OCI-LY7 (cell line): Measurements from ENCODE around the gene KATNIP. TPM values are rescaled to one million over a fixed set of nuclear protein-coding genes. Genes with fewer than 3 reads are reported as not detected.

Experiments used
- BruUV-seq: library from RNA; stranded (reverse); fragments of 400-500 nt; replicated peaks from 2 replicates; lab custom pipeline; 2021; lab: Mats Ljungman, UMichigan
- CTCF ChIA-PET: fragments of 300-600 bp; sonication (Branson Sonifier 250); formaldehyde crosslinking; loops from one replicate; lab custom pipeline; 2022; ENCODE audit warnings: antibody characterized with exemption; ENCODE audit not compliant: unreplicated experiment; lab: Charles Lee
- POLR2A ChIA-PET: fragments of 300-600 bp; sonication (Branson Sonifier 250); formaldehyde crosslinking; loops from one replicate; lab custom pipeline; 2022; ENCODE audit warnings: antibody characterized with exemption; lab: Charles Lee
- DNase-seq: peaks from one replicate; pipeline ENCODE4 v3.0.0-alpha.2; 2015; ENCODE audit warnings: low spot score
- H2AFZ ChIP-seq: fragments of 200-600 bp; sonication (generic), shearing (Covaris generic); 2 replicates; pipeline ENCODE4 v1.6.1; 2014; ENCODE audit warnings: mild to moderate bottlenecking, antibody characterized with exemption, low read length, moderate library complexity
- H3K27ac ChIP-seq: fragments of 200-600 bp; sonication (generic); 2 replicates; pipeline ENCODE4 v1.5.1; 2014; ENCODE audit warnings: mixed run types, low read depth, mild to moderate bottlenecking, moderate library complexity, low read length, inconsistent platforms; ENCODE audit not compliant: poor library complexity, severe bottlenecking
- H3K36me3 ChIP-seq: fragments of 200-600 bp; sonication (generic); 2 replicates; pipeline ENCODE4 v1.6.1; 2014; ENCODE audit warnings: mild to moderate bottlenecking, antibody characterized with exemption, low read length, moderate library complexity, mixed read lengths; ENCODE audit not compliant: insufficient read depth
- H3K4me1 ChIP-seq: fragments of 200-600 bp; sonication (generic); 2 replicates; pipeline ENCODE4 v1.5.1; 2014; ENCODE audit warnings: mild to moderate bottlenecking, low read length; ENCODE audit not compliant: insufficient read depth, poor library complexity, severe bottlenecking
- H3K4me2 ChIP-seq: fragments of 200-600 bp; sonication (generic); 2 replicates; pipeline ENCODE4 v1.6.1; 2014; ENCODE audit warnings: mild to moderate bottlenecking, low read length
- H3K4me3 ChIP-seq: fragments of 200-600 bp; sonication (generic); 2 replicates; pipeline ENCODE4 v1.5.1; 2014; ENCODE audit warnings: mild to moderate bottlenecking, low read depth, low read length; ENCODE audit not compliant: poor library complexity, severe bottlenecking
- H3K79me2 ChIP-seq: fragments of 200-600 bp; sonication (generic); 2 replicates; pipeline ENCODE4 v1.6.1; 2016; ENCODE audit warnings: low read depth, mild to moderate bottlenecking, low read length, moderate library complexity, mixed read lengths; ENCODE audit not compliant: insufficient read depth
- H3K9me2 ChIP-seq: fragments of 200-600 bp; sonication (generic); 2 replicates; pipeline ENCODE4 v1.6.1; 2016; ENCODE audit warnings: mild to moderate bottlenecking, low read length, mixed read lengths; ENCODE audit not compliant: insufficient read depth
- H3K9me3 ChIP-seq: fragments of 200-600 bp; sonication (generic); 2 replicates; pipeline ENCODE4 v1.6.1; 2014; ENCODE audit warnings: mild to moderate bottlenecking, mixed run types, low read length, mixed read lengths
- H4K20me1 ChIP-seq: fragments of 200-600 bp; sonication (generic); 2 replicates; pipeline ENCODE4 v1.6.1; 2014; ENCODE audit warnings: mild to moderate bottlenecking, antibody characterized with exemption, low read length, moderate library complexity, mixed read lengths; ENCODE audit not compliant: insufficient read depth
- EZH2phosphoT487 ChIP-seq: fragments of 200-600 bp; sonication (generic); IDR thresholded peaks from 2 replicates; pipeline ENCODE4 v1.6.1; 2018; ENCODE audit warnings: low read depth, borderline replicate concordance, mild to moderate bottlenecking, mixed run types, antibody characterized with exemption, low read length, moderate library complexity, mixed read lengths
- intact Hi-C: fragments of 100-400 bp; cut with micrococcal nuclease; formaldehyde crosslinking; loops from one replicate; pipeline ENCODE4 v1.10.0; 2022; ENCODE audit not compliant: unreplicated experiment
- total RNA-seq, 2 experiments: library from RNA; depleted of rRNA in 1 of 2; stranded (reverse); fragments of >200 nt in 1 of 2; shearing (Covaris generic) in 1 of 2; gene quantifications; 2 replicates each; pipeline ENCODE4 v1.2.3, GENCODE V29; 2014 to 2022
- TF ChIP-seq, protein P1 (sequence below): fragments of 200-600 bp; sonication (generic); conservative IDR thresholded peaks from 2 replicates; pipeline ENCODE4 v1.5.1; 2014; ENCODE audit warnings: mild to moderate bottlenecking, antibody characterized with exemption, low read length, moderate library complexity, mixed read lengths

The KATNIP gene
- total RNA-seq, 2 experiments from 2014 or later, result 11.2 to 11.5 TPM

DNA sequence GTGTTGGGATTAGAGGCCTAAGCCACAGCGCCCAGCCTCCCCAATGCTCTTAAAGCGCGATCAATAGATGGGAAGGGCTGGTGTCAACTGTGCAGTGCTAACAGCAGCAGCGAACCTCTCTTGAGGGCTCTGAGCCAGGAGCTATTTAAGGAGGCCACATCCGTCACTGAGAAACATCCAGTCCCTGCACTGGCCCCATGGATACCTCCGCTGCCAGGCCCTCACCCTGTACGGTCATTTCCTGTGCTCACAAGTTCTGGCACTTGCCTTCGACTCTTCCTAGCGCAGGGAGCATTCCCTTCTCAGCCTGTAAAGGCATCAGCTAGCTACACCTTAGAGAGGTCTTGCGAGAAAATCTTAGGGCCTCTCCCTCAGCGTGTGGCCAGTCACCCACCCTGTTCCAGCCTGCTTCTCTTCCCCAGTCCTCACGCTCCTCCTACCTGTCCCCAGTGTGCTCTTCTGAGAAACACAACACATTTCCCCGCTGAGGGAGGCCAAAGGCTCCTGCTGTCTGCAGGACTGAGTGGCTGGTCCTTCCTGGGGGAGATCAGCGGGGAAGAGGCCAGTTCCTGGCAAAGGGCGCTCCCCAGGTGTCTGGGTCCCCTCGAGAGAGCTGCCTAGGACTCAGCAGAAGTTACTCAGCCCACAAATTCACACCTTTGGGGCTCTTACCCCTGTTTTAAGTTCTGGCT is 28.8 kb upstream of the KATNIP start:
- TF ChIP-seq, protein P1, sequence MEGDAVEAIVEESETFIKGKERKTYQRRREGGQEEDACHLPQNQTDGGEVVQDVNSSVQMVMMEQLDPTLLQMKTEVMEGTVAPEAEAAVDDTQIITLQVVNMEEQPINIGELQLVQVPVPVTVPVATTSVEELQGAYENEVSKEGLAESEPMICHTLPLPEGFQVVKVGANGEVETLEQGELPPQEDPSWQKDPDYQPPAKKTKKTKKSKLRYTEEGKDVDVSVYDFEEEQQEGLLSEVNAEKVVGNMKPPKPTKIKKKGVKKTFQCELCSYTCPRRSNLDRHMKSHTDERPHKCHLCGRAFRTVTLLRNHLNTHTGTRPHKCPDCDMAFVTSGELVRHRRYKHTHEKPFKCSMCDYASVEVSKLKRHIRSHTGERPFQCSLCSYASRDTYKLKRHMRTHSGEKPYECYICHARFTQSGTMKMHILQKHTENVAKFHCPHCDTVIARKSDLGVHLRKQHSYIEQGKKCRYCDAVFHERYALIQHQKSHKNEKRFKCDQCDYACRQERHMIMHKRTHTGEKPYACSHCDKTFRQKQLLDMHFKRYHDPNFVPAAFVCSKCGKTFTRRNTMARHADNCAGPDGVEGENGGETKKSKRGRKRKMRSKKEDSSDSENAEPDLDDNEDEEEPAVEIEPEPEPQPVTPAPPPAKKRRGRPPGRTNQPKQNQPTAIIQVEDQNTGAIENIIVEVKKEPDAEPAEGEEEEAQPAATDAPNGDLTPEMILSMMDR, result no peak
- TF ChIP-seq EZH2phosphoT487, result no peak
- Histone ChIP-seq H3K9me3 (no peaks in the 10 kb centered on the region), H3K4me1 (no peaks in the 10 kb centered on the region), H3K4me2 (no peak overlapping the region), H4K20me1 (no peaks in the 10 kb centered on the region), H3K79me2 (no peaks in the 10 kb centered on the region), H3K27ac (no peak overlapping the region), H3K36me3 (peaks cover 36% of the 10 kb centered on the region; the same call in 1 of the 2 replicates), H2AFZ (no peak overlapping the region), H3K4me3 (no peak overlapping the region), H3K9me2 (no peaks in the 10 kb centered on the region)
- no peak for DNase-seq
- CTCF ChIA-PET, result interaction anchor here (0.7 kb wide), 1 partner anchor 411 kb away, joined by 3 read pairs; no protein-coding TSS in a partner anchor
- no TSS peak for BruUV-seq
- POLR2A ChIA-PET, result no interaction called here
- intact Hi-C loops, result no loop called here

DNA sequence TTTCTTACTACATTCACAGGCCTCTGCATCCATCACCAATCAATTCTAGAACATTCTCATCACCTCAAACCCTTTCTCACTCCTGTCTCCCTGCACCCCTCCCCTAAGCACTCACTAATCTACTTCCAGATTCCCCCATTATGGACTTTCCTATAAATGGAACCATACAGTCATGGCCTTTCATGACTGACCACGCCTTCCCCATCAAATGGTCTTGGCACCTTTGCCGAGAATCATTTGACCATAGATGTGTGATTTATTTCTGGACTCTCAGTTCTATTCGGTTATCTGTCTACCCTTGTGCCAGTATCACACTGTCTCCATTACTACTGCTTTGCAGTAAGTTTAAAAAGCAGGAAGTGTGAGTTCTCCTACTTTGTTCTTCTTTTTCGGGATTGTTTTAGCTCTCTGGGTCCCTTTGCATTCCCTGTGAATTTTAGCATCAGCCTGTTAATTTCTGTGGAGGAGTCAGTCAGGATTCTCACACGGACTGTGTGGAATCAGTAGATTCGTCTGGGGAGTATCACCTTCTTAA is 27.7 kb upstream of the KATNIP start:
- H2AFZ ChIP-seq, result no peak overlapping the region
- TF ChIP-seq, protein P1, result no peak
- TF ChIP-seq EZH2phosphoT487, result no peak
- H3K4me2 ChIP-seq, result no peak overlapping the region
- H4K20me1 ChIP-seq, result no peaks in the 10 kb centered on the region
- intact Hi-C loops, result no loop called here
- H3K9me3 ChIP-seq, result no peaks in the 10 kb centered on the region
- H3K9me2 ChIP-seq, result no peaks in the 10 kb centered on the region
- no peaks in the 10 kb centered on the region for H3K4me1 ChIP-seq
- no peaks in the 10 kb centered on the region for H3K79me2 ChIP-seq
- DNase-seq, result no peak
- no peak overlapping the region for H3K4me3 ChIP-seq
- ChIA-PET CTCF (interaction anchor here (0.7 kb wide), 1 partner anchor 412 kb away, joined by 3 read pairs; no protein-coding TSS in a partner anchor), POLR2A (interaction anchor here (0.6 to 1.3 kb wide), 3 partner anchors 10 to 341 kb away, joined by 3 read pairs; no protein-coding TSS in a partner anchor)
- H3K27ac ChIP-seq, result no peak overlapping the region
- H3K36me3 ChIP-seq, result peaks cover 46% of the 10 kb centered on the region
- BruUV-seq, result no TSS peak

DNA sequence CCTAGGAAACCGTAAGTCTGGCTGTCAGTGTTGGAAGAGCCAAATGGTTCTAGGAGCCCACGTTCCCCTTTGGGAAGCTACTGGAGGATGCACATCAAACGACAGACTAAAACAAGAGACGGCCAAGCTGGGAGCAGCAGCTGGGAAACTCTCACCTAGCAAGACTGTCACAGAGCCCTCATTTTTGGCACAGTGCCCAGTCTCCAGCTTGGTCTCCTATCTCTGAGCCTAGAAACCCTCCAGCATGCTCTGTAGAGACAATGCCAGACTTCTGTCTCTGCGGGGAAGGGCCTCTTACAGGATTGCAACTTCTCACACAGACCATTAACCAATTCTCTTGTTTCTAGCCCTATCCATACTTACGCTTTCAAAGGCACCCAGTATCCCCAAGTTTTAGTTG is 23.8 kb upstream of the KATNIP start:
- Histone ChIP-seq H3K79me2 (no peaks in the 10 kb centered on the region), H2AFZ (no peak overlapping the region), H3K4me2 (no peak overlapping the region), H3K4me1 (no peaks in the 10 kb centered on the region), H4K20me1 (no peaks in the 10 kb centered on the region), H3K27ac (no peak overlapping the region), H3K9me3 (no peaks in the 10 kb centered on the region), H3K9me2 (no peaks in the 10 kb centered on the region), H3K36me3 (peaks cover 85% of the 10 kb centered on the region), H3K4me3 (no peak overlapping the region)
- intact Hi-C loops, result no loop called here
- ChIA-PET CTCF (no interaction called here), POLR2A (interaction anchor here (1.1 kb wide), 1 partner anchor 66 kb away, joined by 3 read pairs; no protein-coding TSS in a partner anchor)
- TF ChIP-seq, protein P1, result no peak
- TF ChIP-seq EZH2phosphoT487, result no peak
- no peak for DNase-seq
- BruUV-seq, result no TSS peak
